Epithelial cell of prostate (primary cell): Measurements from ENCODE around the gene TBX5.

ENCODE experiments used
- DNase-seq: peaks from one replicate; pipeline ENCODE4 v3.0.0-alpha.2; 2011; ENCODE audit warnings: low read depth, low spot score
- H3K27ac ChIP-seq: fragments of 450-650 bp; 2 replicates; pipeline ENCODE4 v1.5.1; 2017; ENCODE audit warnings: mild to moderate bottlenecking

Gene TBX5

GRCh38 chr12:114405519-114406271, at the start of gene TBX5:
TSS of gene TBX5 (minus strand) at chr12:114406144. CDS start at chr12:114403898, 2,246 bp downstream.
- H3K27ac ChIP-seq: no peak within 1 kb of the TSS
- DNase-seq: no peak

GRCh38 chr12:114451657-114452056, 45.7 kb upstream of the TBX5 start:
- H3K27ac ChIP-seq: no peak overlapping the region
- DNase-seq: no peak

GRCh38 chr12:114450515-114451300, 44.8 kb upstream of the TBX5 start:
- DNase-seq: no peak
- no peak overlapping the region for H3K27ac ChIP-seq

- H3K27ac ChIP-seq: no peak overlapping the region
- no peak for DNase-seq
Measured at GRCh38 chr12:114450019-114450418, 44.1 kb upstream of the TBX5 start.

- DNase-seq: no peak
- H3K27ac ChIP-seq: no peak overlapping the region
Measured at GRCh38 chr12:114448618-114448933, 42.6 kb upstream of the TBX5 start.

GRCh38 chr12:114447799-114448617, 42.1 kb upstream of the TBX5 start:
- no peak overlapping the region for H3K27ac ChIP-seq
- DNase-seq: no peak

- DNase-seq: no peak
Measured at GRCh38 chr12:114447274-114447716, 41.4 kb upstream of the TBX5 start.

GRCh38 chr12:114445401-114446323, 39.7 kb upstream of the TBX5 start:
- DNase-seq: no peak
- H3K27ac ChIP-seq: no peak overlapping the region

More at GRCh38 chr12:114447274-114447716, 41.4 kb upstream of the TBX5 start:
- H3K27ac ChIP-seq: no peak overlapping the region

GRCh38 chr12:114444422-114445279, 38.7 kb upstream of the TBX5 start:
- no peak overlapping the region for H3K27ac ChIP-seq
- DNase-seq: no peak

- no peak for DNase-seq
- no peak overlapping the region for H3K27ac ChIP-seq
Measured at GRCh38 chr12:114443607-114444421, 37.9 kb upstream of the TBX5 start.

- H3K27ac ChIP-seq: no peak overlapping the region
- DNase-seq: no peak
Measured at GRCh38 chr12:114442578-114442977, 36.6 kb upstream of the TBX5 start.

- DNase-seq: no peak
- no peak overlapping the region for H3K27ac ChIP-seq
Measured at GRCh38 chr12:114441545-114441944, 35.6 kb upstream of the TBX5 start.

- no peak overlapping the region for H3K27ac ChIP-seq
- DNase-seq: no peak
Measured at GRCh38 chr12:114441039-114441383, 35.1 kb upstream of the TBX5 start.

- DNase-seq: no peak
- H3K27ac ChIP-seq: no peak overlapping the region
Measured at GRCh38 chr12:114440270-114441038, 34.5 kb upstream of the TBX5 start.

GRCh38 chr12:114439817-114440216, 33.9 kb upstream of the TBX5 start:
- H3K27ac ChIP-seq: no peak overlapping the region
- no peak for DNase-seq

- no peak overlapping the region for H3K27ac ChIP-seq
- DNase-seq: no peak
Measured at GRCh38 chr12:114439261-114439683, 33.3 kb upstream of the TBX5 start.

GRCh38 chr12:114438635-114439256, 32.8 kb upstream of the TBX5 start:
- no peak overlapping the region for H3K27ac ChIP-seq
- no peak for DNase-seq
